SK-N-MC (cell line): Measurements from ENCODE around the gene ADAM17.

ENCODE experiments used
- EZH2 ChIP-seq: fragments of 200-600 bp; sonication (generic); IDR thresholded peaks from one replicate; pipeline ENCODE4 v1.6.1; 2017; ENCODE audit warnings: antibody characterized with exemption
- FOXP2 ChIP-seq: optimal IDR thresholded peaks from 2 replicates; pipeline ENCODE3; 2011; ENCODE audit warnings: mild to moderate bottlenecking, moderate library complexity; ENCODE audit not compliant: insufficient read depth; ENCODE audit errors: extremely low read length, control extremely low read depth
- POLR2AphosphoS5 ChIP-seq: IDR thresholded peaks from 2 replicates; pipeline ENCODE4 v1.6.1; 2012; ENCODE audit warnings: mild to moderate bottlenecking, low read depth, low read length, borderline replicate concordance

DNA sequence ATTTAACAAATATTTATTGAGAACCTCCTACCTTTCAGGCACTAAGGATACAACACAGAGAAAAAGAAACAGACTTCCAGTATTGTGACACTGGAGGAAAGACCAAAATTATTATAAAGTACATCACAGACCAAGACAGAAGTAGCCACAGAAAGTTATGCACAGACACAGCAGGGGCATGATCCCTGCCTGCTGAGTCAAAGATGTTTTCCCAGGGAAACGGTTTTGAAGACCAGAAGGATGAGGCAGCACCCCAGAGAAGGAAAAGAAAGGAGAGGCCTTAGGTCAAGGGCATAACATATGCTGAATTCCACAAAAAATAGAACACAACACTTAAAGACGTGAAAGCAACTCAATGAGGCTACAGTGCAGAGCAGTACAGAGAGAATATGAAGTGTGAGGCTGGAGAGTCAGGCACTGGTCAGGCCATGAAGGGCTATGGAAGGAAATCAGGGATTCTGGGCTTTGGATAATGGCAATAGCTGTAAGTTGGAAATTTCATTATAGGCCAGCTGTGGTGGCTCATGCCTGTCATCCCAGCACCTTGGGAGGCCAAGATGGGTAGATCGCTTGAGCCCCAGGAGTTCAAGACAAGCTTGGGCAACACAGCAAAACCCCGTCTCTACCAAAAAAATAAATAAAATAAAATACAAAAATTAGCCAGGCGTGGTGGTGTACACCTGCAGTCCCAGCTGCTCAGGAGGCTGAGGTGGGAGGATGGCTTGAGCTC lies 8.2 kb downstream of the ADAM17 start:
- TF ChIP-seq EZH2, result no peak
- TF ChIP-seq POLR2AphosphoS5, result no peak
- no peak for TF ChIP-seq FOXP2
